ENCODE measurements around the gene KCNK10.

- TF ChIP-seq, protein P1, sequence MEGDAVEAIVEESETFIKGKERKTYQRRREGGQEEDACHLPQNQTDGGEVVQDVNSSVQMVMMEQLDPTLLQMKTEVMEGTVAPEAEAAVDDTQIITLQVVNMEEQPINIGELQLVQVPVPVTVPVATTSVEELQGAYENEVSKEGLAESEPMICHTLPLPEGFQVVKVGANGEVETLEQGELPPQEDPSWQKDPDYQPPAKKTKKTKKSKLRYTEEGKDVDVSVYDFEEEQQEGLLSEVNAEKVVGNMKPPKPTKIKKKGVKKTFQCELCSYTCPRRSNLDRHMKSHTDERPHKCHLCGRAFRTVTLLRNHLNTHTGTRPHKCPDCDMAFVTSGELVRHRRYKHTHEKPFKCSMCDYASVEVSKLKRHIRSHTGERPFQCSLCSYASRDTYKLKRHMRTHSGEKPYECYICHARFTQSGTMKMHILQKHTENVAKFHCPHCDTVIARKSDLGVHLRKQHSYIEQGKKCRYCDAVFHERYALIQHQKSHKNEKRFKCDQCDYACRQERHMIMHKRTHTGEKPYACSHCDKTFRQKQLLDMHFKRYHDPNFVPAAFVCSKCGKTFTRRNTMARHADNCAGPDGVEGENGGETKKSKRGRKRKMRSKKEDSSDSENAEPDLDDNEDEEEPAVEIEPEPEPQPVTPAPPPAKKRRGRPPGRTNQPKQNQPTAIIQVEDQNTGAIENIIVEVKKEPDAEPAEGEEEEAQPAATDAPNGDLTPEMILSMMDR (IDR thresholded peaks at IDR 0.05): no peak
- TF ChIP-seq POLR2A (IDR thresholded peaks at IDR 0.05) (no peak), POLR2AphosphoS5 (IDR thresholded peaks at IDR 0.05) (no peak)
Observed at GRCh38 chr14:88296351-88296750, 26.7 kb downstream of the KCNK10 start.
